Measurements from ENCODE around the gene VSX1. TPM values are rescaled to one million over a fixed set of nuclear protein-coding genes. Genes with fewer than 3 reads are reported as not detected.
A peak's percentile ranks its signal among the peaks of the same experiment; 100 is the strongest.

Gene VSX1
- total and polyA plus RNA-seq, 2 donors (not counting 1 experiment from before 2014, with no cell fraction given), result not detected

- 3% methylated on average over 5 of the region's 20 CpGs for WGBS (ENCODE audit: insufficient coverage)
- Mint-ChIP-seq H3K27ac (peak overlapping the region; percentile 91), H3K4me3 (peak overlapping the region; percentile 87), H3K9me3 (ENCODE audit: insufficient read depth) (no peaks in the 10 kb centered on the region), H3K27me3 (no peaks in the 10 kb centered on the region), H3K4me1 (peaks cover 57% of the 10 kb centered on the region)
- Histone ChIP-seq H2AFZ (ENCODE audit: insufficient read depth, low read depth, low read length, poor library complexity, severe bottlenecking) (peak overlapping the region; percentile 82), H4K20me1 (ENCODE audit: control insufficient read depth, insufficient read depth, low read length, poor library complexity, severe bottlenecking) (peaks cover 28% of the 10 kb centered on the region), H3K27ac (ENCODE audit: low read length in 2 of 2) (peak overlapping the region; percentile 90 to 93), H3K79me2 (ENCODE audit: control insufficient read depth, insufficient read depth, low read length) (peaks cover 29% of the 10 kb centered on the region), H3K4me1 (ENCODE audit: control insufficient read depth in 2 of 2, insufficient read depth in 2 of 2, low read length in 2 of 2) (peaks cover 53 to 58% of the 10 kb centered on the region in 2 donors), H3K36me3 (replicated peaks in 1 of 2; ENCODE audit: control extremely low read depth in 1 of 2, control insufficient read depth in 1 of 2, extremely low read depth in 1 of 2, insufficient read depth in 2 of 2, low read length in 1 of 2) (peaks cover 0 to 18% of the 10 kb centered on the region in 2 experiments), H3K4me2 (replicated peaks; ENCODE audit: low read depth, low read length, poor library complexity, severe bottlenecking) (peak overlapping the region; percentile 98), H3K27me3 (replicated peaks in 1 of 4; ENCODE audit: control extremely low read depth in 1 of 4, control insufficient read depth in 3 of 4, insufficient read depth in 4 of 4, low read length in 3 of 4) (no peaks in the 10 kb centered on the region), H3K4me3 (ENCODE audit: control extremely low read depth in 1 of 5, extremely low read depth in 1 of 5, insufficient read depth in 1 of 5, low read depth in 2 of 5, low read length in 4 of 5) (peak overlapping the region in 4 of 5 experiments; percentile 64 to 91 (median 80)), H3K9ac (ENCODE audit: low read length) (peak overlapping the region; percentile 87), H3K9me3 (ENCODE audit: control extremely low read depth in 1 of 3, control insufficient read depth in 2 of 3, insufficient read depth in 1 of 3, low read length in 2 of 3) (no peaks in the 10 kb centered on the region)
- no peak for DNase-seq
- CTCF ChIA-PET, result interaction anchor here (0.9 to 4.0 kb wide), 6 partner anchors 20 to 340 kb away, joined by 3 to 52 read pairs (median 5); partner anchors contain the start of gene APMAP
- no peak for ATAC-seq (ENCODE audit: low read depth)
- POLR2A ChIA-PET, result interaction anchor here (0.6 to 4.5 kb wide), 5 partner anchors 15 to 222 kb away, joined by 3 to 27 read pairs (median 3); no protein-coding TSS in a partner anchor
- intact Hi-C loops (cut with micrococcal nuclease), result loop anchor here (1.0 to 5.0 kb wide), 6 partner anchors 16 to 1697 kb away; partner anchors contain the start of genes ABHD12, ENTPD6, GZF1 and NANP
- no peak for TF ChIP-seq EZH2 (IDR thresholded peaks at IDR 0.05; ENCODE audit: borderline replicate concordance, insufficient read depth, low read depth, low read length, poor library complexity, severe bottlenecking)
- TF ChIP-seq CTCF (IDR thresholded peaks at IDR 0.05), result no peak
These were observed 22.8 kb downstream of the VSX1 start for GRCh38 chr20:25058847-25059810.

All from B cell (primary cell).